ENCODE data around the gene PHACTR2. TPM values are rescaled to one million over a fixed set of nuclear protein-coding genes. Genes with fewer than 3 reads are reported as not detected.

Gene PHACTR2
- total RNA-seq, 1 experiment from 2014 or later = 27.6 TPM

DNA sequence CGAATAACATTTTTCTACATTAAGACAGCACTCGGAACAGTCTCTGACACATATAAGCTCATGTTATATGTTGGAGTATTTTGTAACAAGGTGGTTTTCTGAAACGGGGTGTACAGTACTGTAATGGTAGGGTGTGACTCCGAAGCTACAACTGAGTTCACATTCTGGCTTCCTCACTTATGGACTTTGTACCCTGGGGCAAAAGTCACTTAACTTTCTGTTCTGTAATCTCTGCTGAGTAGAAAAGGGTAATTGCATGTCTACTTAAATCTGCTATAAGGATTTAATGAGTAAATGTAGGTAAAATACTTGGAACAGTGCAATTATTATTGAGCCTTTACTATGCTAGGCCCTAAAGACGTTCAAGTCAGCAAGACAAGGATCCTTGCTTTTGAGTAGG is 160.6 kb downstream of the PHACTR2 start:
- no TSS peak for BruUV-seq (replicated peaks)
- Histone ChIP-seq H3K9me2 (ENCODE audit: insufficient read depth) (no peaks in the 10 kb centered on the region), H3K79me2 (ENCODE audit: insufficient read depth, low read length) (peaks cover 3% of the 10 kb centered on the region), H3K36me3 (ENCODE audit: control insufficient read depth in 1 of 2, insufficient read depth in 2 of 2, low read length in 2 of 2) (no peaks in the 10 kb centered on the region), H3K4me1 (ENCODE audit: control insufficient read depth in 1 of 2, insufficient read depth in 2 of 2, low read length in 2 of 2) (peaks cover 0 to 6% of the 10 kb centered on the region in 2 experiments; a peak in 2 of 4 replicates), H3K27me3 (ENCODE audit: insufficient read depth, low read length) (no peaks in the 10 kb centered on the region), H3K4me3 (replicated peaks in 1 of 2; ENCODE audit: low read depth in 1 of 2, low read length in 2 of 2) (no peak overlapping the region), H4K20me1 (ENCODE audit: insufficient read depth) (no peaks in the 10 kb centered on the region), H2AFZ (ENCODE audit: low read depth, low read length, poor library complexity, severe bottlenecking) (no peak overlapping the region), H3K9ac (ENCODE audit: low read length) (no peak overlapping the region), H3K27ac (ENCODE audit: low read depth, low read length) (no peak overlapping the region), H3K4me2 (ENCODE audit: low read length) (no peak overlapping the region), H3K9me3 (ENCODE audit: control insufficient read depth in 1 of 2, insufficient read depth in 1 of 2, low read depth in 1 of 2, low read length in 2 of 2) (no peaks in the 10 kb centered on the region)
- ATAC-seq (no peak), DNase-seq (ENCODE audit: low read depth, low spot score) (no peak)
- intact Hi-C loops (cut with micrococcal nuclease) = no loop called here
- RAD21 ChIA-PET (ENCODE audit: low non-redundant PET in 1 of 2, low total read pairs in 2 of 2, uncharacterized antibody in 2 of 2, unreplicated experiment in 2 of 2) = no interaction called here
- no peak for TF ChIP-seq ZFX (IDR thresholded peaks at IDR 0.05)
- CTCF ChIA-PET = no interaction called here
- POLR2A ChIA-PET = no interaction called here

DNA sequence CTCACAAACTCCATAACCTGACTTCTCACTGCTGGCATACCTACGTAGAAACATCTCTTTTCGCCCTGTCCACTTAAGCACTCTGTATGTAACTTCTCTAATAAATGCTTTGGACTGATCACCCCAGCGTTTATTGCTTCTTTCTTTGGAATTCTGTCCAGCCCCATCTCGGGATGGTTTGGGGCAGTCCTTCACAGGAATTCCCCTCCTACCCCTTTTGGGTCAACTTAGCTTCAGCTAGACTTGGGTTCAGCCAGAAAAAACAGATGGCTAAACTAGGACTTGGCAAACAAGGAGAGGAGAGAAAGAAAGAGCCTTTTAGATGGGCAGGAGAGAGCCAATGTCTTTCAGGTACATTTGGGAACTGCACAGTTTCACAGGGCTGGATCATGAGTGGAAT is 161.4 kb downstream of the PHACTR2 start:
- H3K4me1 ChIP-seq (ENCODE audit: control insufficient read depth in 1 of 2, insufficient read depth in 2 of 2, low read length in 2 of 2) = peaks cover under 1 to 7% of the 10 kb centered on the region in 2 experiments; a peak in 3 of 4 replicates
- ChIA-PET POLR2A (no interaction called here), CTCF (no interaction called here), RAD21 (ENCODE audit: low non-redundant PET in 1 of 2, low total read pairs in 2 of 2, uncharacterized antibody in 2 of 2, unreplicated experiment in 2 of 2) (no interaction called here)
- no peaks in the 10 kb centered on the region for H3K9me2 ChIP-seq (ENCODE audit: insufficient read depth)
- H3K9me3 ChIP-seq (ENCODE audit: control insufficient read depth in 1 of 2, insufficient read depth in 1 of 2, low read depth in 1 of 2, low read length in 2 of 2) = no peaks in the 10 kb centered on the region
- DNase-seq (ENCODE audit: low read depth, low spot score) = no peak
- no peaks in the 10 kb centered on the region for H3K27me3 ChIP-seq (ENCODE audit: insufficient read depth, low read length)
- no peak for ATAC-seq
- intact Hi-C loops (cut with micrococcal nuclease) = no loop called here
- H3K4me3 ChIP-seq (replicated peaks in 1 of 2; ENCODE audit: low read depth in 1 of 2, low read length in 2 of 2) = no peak overlapping the region
- H3K36me3 ChIP-seq (ENCODE audit: control insufficient read depth in 1 of 2, insufficient read depth in 2 of 2, low read length in 2 of 2) = no peaks in the 10 kb centered on the region
- H3K4me2 ChIP-seq (ENCODE audit: low read length) = no peak overlapping the region
- no peak overlapping the region for H3K27ac ChIP-seq (ENCODE audit: low read depth, low read length)
- H2AFZ ChIP-seq (ENCODE audit: low read depth, low read length, poor library complexity, severe bottlenecking) = no peak overlapping the region
- no peak overlapping the region for H3K9ac ChIP-seq (ENCODE audit: low read length)
- BruUV-seq (replicated peaks) = no TSS peak
- no peak for TF ChIP-seq TCF7L2 (IDR thresholded peaks at IDR 0.05; ENCODE audit: borderline replicate concordance, extremely low read depth, insufficient read depth, insufficient read length)
- TF ChIP-seq, protein P1, sequence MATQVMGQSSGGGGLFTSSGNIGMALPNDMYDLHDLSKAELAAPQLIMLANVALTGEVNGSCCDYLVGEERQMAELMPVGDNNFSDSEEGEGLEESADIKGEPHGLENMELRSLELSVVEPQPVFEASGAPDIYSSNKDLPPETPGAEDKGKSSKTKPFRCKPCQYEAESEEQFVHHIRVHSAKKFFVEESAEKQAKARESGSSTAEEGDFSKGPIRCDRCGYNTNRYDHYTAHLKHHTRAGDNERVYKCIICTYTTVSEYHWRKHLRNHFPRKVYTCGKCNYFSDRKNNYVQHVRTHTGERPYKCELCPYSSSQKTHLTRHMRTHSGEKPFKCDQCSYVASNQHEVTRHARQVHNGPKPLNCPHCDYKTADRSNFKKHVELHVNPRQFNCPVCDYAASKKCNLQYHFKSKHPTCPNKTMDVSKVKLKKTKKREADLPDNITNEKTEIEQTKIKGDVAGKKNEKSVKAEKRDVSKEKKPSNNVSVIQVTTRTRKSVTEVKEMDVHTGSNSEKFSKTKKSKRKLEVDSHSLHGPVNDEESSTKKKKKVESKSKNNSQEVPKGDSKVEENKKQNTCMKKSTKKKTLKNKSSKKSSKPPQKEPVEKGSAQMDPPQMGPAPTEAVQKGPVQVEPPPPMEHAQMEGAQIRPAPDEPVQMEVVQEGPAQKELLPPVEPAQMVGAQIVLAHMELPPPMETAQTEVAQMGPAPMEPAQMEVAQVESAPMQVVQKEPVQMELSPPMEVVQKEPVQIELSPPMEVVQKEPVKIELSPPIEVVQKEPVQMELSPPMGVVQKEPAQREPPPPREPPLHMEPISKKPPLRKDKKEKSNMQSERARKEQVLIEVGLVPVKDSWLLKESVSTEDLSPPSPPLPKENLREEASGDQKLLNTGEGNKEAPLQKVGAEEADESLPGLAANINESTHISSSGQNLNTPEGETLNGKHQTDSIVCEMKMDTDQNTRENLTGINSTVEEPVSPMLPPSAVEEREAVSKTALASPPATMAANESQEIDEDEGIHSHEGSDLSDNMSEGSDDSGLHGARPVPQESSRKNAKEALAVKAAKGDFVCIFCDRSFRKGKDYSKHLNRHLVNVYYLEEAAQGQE (IDR thresholded peaks at IDR 0.05; ENCODE audit: low read depth) = no peak
- TF ChIP-seq ZFX (IDR thresholded peaks at IDR 0.05) = no peak
- TF ChIP-seq, protein P2, sequence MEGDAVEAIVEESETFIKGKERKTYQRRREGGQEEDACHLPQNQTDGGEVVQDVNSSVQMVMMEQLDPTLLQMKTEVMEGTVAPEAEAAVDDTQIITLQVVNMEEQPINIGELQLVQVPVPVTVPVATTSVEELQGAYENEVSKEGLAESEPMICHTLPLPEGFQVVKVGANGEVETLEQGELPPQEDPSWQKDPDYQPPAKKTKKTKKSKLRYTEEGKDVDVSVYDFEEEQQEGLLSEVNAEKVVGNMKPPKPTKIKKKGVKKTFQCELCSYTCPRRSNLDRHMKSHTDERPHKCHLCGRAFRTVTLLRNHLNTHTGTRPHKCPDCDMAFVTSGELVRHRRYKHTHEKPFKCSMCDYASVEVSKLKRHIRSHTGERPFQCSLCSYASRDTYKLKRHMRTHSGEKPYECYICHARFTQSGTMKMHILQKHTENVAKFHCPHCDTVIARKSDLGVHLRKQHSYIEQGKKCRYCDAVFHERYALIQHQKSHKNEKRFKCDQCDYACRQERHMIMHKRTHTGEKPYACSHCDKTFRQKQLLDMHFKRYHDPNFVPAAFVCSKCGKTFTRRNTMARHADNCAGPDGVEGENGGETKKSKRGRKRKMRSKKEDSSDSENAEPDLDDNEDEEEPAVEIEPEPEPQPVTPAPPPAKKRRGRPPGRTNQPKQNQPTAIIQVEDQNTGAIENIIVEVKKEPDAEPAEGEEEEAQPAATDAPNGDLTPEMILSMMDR (IDR thresholded peaks at IDR 0.05 in 2 of 3, conservative IDR thresholded peaks at IDR 0.05 in 1 of 3; ENCODE audit: borderline replicate concordance in 1 of 3, insufficient read depth in 1 of 3, low read depth in 2 of 3, low read length in 2 of 3) = no peak
- no peak for TF ChIP-seq EGR1 (IDR thresholded peaks at IDR 0.05; ENCODE audit: low read depth)
- no peak for TF ChIP-seq SP1 (IDR thresholded peaks at IDR 0.05; ENCODE audit: low read depth)
- H4K20me1 ChIP-seq (ENCODE audit: insufficient read depth) = no peaks in the 10 kb centered on the region
- H3K79me2 ChIP-seq (ENCODE audit: insufficient read depth, low read length) = peaks cover 11% of the 10 kb centered on the region
